NCI-H2029 treated with DMSO at 0.1 percent for 48 hours (cell line): ENCODE measurements around the gene ST6GALNAC3.

Source experiments
- DNase-seq: peaks from one replicate; lab custom pipeline; 2025; lab: John Stamatoyannopoulos, UW

Gene ST6GALNAC3

DNA sequence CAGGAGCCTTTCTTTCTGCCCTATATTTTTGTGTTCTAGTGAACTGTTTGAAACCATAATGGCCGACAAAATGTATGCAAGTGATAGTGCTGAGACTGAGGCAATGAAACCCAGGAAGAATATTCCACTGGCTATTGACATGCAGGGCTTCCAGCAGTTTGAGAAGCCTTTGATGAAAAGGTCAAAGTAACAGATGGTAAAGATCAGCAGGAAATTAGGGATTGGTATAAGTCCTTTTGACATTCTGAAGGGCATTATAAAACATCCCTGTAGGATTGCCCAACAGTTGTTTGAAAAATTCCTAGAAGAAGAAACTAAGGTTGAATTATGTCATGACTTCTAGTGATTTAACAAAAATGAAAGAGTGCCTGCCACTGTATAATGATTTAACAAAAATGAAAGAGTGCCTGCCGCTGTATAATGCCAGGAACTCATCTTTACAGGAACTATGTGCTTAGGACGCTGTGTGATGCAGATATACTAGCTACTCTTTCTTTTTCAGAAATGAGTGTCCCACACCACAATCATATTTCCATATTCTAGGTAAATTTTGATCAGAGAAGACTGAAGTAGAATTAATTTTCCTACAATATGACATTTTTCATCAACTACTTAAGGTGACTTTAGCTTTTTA, 508.8 kb downstream of the ST6GALNAC3 start:
- no peak for DNase-seq

DNA sequence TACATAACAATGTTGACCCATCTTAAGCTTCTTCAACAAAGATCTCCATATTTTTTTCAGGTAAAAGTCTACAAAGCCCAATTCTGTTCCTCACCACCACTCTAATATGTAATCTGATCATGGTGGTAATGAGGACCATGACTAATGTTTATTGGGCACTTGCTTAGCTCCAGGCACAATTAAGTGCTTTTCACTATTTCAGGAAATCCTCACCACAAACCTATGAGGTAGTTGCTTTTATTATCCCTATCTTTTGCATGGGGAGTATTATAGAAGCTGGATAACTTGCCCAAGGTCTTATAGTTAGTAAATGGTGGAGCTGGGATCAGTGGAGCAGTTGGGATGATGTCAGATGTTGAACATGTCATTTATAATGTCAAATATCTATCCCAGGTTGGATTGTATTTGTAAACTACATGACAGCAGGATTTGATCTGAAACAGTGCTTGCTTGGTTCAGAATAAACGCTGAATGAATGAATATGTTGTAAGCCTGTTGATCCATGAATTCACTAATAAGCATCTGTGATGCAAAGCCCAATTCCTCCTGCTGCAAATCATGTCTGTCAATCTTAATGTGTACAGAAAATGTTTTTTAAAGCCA, 509.4 kb downstream of the ST6GALNAC3 start:
- DNase-seq, result no peak

DNA sequence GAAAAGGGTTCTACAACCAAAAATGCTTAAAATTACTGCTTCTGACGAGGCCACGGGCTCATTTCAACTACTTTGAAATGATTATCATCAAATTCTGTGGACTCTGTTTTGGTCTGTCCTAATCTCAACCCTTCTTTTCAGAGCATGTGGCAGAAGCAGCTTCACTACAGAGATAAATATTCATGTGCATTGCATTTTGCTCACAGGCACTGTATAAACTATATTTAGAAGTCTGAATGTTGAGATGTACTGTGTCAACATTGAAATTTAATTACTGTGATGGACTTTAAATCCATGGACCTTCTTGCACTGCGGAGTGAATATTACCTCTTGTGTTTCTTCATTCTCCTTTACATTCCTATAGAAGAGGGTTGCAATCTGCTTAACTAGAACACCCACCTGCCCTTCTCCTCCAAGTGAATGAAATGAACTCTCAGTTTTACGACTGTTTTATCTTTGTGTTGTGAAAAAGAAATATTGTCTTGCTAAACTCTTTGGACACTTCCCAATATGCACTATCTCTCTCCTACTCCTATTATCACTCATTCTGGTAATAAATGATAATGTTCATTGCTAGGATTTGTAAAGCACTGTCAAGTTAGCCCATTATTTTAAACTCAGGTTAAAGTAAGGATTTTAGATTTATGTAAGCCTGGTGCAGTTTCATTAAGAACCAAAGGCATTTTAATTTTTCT, 511.6 kb downstream of the ST6GALNAC3 start:
- no peak for DNase-seq

DNA sequence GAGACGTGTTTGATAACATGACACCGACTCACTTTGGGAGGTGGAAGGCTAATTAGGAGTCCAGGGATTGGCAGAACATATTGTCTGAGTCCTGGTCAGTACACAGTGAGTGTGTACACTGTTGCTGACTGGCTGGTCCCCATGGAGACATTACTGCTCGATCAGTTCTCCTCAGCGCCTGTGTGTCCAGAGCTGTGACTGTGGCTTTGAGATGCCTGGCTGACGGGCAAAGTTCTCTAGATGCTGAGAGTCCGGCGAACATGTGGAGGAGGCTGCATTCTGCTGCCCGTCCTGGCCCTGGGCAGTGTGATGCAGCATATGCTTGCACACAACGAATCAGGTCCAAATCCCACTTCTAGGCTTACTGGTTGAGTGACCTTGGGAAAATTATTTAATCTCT, 512.7 kb downstream of the ST6GALNAC3 start:
- DNase-seq, result no peak

DNA sequence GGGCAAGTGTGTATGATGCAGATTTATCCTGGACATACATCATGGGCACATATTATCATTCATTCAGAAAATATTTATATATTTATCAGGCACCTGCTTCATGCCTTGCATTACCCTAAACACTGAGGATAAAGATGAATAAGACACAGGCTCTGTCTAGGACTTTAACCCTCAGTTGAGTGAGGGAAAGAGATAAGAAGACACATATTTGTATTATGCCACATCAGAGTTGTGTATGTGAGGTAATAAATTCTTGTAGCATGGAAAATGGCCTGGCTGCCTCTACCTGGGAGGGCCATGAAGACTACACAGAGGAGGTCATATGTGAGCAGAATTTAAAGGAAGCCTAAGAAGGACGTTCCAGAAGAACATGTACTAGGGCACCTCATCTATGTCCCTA, 516.9 kb downstream of the ST6GALNAC3 start:
- DNase-seq, result no peak

DNA sequence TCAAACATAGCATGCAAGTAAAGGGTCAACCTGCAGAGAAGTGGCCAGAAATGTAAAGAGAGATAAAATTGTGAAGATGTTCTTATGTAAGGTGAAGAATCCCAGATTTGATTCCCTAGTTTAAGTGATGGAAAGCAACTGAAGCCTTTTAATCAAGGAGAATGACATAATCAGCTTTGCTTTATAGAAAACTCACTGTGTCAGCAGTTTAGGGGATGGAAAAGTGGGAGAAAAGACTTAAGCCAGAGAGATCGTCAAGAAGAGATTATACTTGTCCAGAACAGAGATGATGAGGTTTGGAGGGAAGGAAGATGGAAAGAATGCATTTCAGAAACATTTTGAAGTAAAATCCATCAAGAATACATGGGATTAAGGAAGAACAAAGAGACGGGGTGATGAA, 517.4 kb downstream of the ST6GALNAC3 start:
- DNase-seq, result no peak

DNA sequence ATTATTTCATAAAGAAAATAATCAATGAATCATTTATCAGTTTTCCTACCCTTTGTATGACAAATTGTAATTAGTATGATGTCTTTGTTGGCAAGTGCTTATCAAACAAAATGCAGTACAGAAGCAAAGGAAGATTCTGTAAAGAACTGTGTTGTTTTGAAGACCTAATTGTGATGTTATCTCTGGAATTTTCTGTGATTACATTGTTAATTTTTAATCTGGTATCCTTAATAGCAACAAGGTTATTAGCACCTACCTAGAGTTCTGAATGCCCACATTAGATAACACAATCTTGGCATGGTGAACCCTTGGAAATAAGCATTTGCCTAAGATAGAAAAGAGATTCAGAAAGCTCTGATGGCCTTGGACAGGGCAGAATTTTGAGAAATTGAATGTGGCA, 518.6 kb downstream of the ST6GALNAC3 start:
- no peak for DNase-seq

DNA sequence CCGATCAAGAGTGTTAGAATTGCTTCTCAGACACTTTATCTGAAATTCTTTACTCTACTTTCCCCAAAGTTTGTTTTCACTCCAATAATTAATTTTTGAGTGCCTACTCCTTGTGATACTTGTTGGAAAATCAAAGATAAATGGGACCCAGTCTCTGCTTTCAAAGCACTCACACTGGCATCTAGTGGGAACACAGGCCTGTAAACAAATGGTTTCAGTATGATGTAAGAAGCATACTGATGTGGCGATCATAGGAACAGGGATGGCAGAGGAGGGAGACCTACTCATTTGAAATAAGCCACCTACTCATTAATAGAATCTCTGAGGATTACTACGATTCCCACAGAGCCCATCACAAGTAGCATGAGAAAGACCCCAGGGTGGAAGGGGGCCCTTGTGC, 519.1 kb downstream of the ST6GALNAC3 start:
- DNase-seq, result no peak

DNA sequence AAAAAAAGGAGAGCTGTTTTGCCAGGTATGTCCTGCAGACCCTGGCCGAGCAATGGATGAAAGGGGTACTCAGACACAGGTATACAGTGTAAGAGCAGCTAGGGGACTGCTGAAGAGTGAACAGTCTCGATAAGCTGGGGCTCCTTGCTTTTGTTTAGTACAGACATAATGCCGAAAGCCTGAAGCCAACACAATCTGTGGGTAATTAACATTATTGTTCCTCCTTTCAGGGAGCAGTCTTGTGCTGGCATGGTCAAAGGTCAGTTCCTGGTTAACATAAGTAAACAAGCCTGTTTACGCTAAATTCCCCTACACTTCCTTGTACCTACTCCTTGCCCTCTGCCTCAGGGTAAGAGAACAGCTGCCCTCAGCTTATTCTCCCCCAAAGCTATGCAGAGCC, 520.5 kb downstream of the ST6GALNAC3 start:
- no peak for DNase-seq

DNA sequence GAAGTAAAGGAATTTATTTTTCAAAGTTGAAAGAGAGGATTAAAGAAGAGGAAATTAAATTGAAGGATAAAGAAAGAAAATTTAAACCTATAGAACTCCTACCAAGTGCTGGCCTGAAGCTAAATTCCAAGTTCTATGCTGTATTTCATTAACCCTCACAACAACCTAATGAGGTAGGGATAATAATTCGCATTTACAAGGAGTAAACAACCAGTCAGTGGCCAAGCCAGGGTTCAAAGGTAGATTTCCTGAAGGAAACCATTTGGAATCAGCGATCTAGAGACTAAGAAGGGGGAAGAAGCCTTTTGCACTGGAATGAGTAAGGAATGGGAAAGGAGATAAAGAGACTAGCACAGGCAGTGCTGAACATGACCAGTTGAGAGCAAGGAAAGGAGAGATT, 526.9 kb downstream of the ST6GALNAC3 start:
- no peak for DNase-seq

DNA sequence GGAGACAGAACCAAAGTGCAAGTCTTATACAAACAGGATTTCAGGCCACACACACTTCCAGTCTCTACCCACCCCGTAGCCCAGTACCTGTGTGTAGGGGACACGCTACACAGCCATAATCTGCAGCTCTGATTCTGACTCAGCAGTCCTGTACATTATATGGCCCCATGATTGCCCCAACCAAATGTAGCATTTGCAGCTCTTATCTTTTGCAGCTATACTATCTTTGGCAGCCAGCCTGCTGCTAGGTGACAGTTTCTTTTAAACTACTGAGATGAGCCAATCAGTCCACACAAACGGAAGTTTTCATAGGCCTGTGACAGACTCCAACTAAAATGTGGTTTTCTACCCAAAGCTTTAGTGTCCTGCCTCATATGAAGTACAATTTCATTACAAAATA, 533.2 kb downstream of the ST6GALNAC3 start:
- DNase-seq, result no peak

DNA sequence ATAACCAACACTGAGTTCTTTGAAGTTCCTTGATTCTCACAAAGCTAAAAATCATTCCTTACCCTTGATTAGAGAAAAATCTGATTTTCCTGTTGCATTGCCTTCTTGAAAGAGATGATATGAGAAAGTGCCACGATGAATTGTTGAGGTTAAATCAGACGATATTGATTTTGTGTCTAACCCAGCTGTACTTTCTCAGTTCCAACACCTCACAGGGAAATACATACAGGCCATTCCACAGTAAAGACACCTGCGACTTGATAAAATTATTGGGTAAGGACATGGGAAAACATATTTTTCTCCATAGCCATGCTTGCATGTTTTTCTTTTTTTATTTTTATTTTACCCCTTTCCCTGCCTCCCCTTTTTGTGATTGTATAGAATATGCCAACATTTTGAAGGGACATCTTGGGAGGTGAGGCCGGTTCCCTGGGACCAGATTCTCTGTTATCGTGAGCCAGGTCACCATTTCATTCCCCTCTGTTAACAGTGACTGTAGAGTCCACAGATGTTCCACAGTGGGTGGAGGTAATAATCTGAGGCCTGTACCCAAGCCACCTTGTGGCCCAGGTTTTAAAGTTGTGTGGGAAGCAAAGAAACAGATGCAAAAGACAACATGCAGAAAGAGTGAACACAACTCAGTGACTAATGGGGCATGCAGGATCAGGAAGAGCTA, 537.4 kb downstream of the ST6GALNAC3 start:
- no peak for DNase-seq

DNA sequence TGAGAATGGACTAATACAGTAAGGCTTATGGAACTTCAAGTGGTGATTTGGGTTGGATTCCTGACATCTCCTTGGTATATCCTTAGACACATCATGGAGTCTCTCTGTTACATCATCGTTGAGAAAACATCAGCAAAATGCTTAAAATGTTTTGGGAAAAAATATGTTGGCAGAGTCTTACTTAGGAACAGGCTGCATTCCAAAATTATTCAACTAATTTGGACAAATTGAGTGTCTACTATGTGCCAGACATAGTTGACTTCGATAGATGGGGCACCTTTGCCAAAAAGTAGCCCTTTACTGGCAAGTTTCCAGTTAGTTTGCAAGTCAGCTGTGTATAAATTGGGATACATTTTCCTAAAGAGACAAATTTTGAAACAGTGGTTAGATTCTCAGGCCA, 539.3 kb downstream of the ST6GALNAC3 start:
- no peak for DNase-seq

DNA sequence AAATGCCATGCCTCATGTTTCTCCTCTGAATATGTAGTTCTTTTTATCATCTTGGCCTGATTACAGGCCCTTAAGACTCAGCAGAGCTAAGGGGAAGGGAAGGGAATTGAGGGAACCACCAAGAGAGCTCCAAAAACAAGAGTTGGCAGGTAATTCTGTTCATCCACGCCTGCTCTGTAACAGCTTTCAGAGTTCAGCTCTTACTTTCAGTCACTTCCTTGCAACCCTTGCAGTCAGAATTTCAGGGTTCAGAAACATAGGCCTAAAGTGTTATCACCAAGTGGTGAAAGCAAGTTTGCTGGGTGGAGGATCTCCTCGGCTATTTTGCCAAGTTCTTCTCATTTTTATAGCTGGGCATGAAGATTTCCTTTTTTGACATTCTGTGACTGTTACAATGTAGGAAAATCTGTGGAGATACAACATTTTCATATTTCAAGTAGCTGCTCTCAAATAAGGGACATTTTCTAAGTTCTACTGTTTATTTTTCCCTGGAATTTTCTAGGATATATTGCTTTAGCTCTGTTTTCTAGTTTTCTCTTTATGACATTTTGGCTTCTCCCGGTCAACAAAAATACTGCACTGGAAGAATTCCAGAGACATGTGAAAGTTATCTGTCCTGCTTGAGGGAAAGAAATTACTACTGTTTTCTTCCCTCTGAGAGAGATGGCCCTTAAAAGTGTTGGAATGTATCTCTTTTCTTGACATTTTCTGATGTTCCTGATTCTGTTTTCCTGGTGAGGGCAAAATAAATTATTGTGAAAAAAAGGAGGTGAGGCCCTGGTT, 540.9 kb downstream of the ST6GALNAC3 start:
- no peak for DNase-seq

DNA sequence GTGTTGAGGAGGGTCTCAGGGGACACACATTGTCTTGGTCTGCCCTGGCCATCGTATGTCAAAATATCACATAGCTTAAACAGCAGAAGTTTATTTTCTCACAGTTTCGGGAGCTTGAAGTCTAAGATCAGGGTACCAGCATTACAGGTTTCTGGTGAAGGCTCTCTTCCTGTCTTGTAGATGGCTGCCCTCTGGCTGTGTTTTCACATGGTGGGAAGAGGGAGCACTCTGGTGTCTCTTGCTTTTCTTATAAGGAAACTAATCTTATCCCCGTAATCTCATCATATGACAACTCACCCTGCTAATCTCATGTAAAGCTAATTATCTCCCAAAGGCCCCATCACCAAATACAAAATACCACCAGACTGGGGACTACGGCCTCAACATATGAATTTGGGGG, 545.8 kb downstream of the ST6GALNAC3 start:
- no peak for DNase-seq

DNA sequence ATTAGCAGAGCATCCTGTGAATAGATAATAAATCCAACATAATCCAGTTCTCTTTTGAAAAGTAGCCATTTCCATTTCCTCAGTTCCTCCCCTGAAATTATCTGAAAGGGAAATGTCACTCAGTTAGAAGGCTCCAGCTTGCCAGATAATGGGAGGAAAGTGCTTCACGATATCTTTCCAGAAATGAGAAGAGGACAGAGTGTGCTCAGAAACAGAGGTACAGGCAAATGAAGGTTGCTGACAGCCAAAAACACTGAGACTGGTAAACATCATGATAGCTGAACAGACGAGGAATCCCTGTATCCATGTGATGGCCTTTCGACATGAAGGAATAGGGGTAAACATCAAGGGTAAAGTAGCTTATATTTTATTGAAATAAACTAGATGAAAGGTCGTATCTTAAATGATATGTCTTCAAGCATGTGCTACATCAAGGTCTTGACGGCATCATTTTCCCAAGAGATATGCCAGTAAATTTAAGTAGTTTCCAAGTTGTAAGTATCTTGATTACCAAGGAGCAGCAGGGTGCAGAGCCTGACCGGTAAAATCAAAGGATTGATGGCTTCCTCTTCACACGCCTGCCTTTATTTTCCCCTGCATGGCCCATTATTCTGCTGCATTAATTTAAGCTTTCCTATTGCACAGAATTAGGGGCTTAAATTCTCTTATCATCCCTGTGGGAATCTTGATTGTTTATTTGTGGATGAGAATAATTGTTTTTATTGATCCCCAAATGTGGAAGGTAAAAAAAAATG, 548.4 kb downstream of the ST6GALNAC3 start:
- DNase-seq, result no peak

DNA sequence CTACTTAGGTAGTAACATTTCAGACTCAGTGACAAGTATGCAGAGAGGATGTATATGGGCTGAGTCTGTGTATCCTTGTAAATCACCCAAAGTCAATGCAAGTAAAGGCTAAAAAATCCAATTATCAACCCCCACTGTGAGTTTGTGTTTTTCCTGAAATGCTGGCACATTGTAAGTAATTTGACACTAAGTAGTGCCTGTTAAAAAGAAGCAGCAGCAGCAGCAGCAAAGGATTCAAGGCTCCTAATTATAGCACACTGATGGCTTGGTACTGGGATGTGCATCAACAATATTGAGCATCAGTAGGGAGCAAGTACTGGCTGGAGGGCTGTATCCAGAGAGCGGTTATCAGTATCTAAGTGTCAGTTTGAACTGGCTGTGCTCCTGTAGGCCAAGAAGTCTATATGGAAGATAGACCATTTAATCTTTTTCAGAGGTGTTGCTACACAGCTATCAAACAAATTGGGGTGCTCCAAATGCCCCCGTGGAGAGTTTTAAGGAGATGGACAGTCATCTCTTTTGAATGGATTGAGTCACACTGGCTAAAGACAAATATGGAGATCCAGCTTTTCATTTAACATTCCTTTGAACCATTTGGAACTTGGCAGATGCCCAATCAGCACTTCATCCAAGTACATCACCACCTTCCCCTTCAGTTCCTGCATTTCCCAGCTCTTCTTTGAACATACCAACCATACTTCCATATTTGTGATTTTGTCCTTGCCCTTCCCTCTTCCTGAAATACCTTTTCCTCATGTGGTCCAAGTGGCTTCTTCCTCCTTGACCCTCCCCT, 551.5 kb downstream of the ST6GALNAC3 start:
- no peak for DNase-seq

DNA sequence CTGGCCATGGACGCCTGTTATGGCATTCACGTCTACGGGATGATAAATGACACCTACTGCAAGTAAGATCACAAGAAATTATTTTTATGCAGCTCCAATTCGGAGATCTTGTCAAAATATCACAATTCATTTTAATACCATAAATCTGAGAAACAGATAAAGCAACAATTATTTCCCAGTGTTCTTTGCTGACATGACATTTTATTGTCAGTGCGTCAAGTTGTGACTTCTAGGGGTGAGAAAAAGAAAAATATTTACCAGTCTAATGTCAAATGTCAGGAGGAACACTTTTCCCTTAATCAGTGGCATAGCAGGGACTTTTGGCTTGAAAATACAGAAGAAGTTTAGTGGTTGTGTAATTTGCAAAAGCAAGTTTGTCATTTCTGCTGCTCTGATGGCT, 553.0 kb downstream of the ST6GALNAC3 start:
- DNase-seq, result no peak

DNA sequence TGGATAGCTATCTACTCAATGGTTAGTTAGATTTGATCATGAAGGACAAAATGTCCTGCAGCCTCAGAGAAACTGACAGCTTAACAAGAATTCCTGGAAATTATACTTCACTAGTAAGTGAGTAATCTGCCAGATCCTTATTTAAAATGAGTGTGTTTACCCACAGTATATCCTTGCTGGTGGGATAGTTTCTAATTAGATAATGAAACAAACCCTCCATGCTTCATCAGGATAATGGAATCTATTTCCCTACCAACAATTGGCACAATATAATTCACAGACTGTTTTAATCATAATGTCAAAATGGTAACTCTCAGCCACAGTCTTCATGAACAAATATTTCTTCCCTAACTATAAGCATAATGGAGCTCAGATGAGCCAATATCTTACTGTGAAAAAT, 553.4 kb downstream of the ST6GALNAC3 start:
- DNase-seq, result no peak

DNA sequence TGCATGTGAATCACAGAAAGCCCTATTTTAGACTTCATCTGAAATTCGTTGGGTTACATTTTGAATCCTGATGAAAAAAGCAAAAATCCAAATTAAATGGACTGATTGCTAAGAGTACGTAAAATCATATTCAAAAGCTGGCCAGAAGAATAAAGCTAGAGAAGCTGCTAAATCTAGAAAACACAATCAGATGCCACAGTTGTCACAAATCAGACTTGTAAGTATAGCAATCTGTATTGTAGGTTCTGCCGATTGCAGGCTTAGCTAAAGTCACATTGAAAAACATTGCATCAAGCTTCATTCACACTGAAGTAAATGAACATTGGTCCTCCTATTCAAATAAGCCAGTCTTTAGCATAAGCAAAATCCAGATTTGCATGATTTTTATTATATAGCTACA, 557.6 kb downstream of the ST6GALNAC3 start:
- no peak for DNase-seq

DNA sequence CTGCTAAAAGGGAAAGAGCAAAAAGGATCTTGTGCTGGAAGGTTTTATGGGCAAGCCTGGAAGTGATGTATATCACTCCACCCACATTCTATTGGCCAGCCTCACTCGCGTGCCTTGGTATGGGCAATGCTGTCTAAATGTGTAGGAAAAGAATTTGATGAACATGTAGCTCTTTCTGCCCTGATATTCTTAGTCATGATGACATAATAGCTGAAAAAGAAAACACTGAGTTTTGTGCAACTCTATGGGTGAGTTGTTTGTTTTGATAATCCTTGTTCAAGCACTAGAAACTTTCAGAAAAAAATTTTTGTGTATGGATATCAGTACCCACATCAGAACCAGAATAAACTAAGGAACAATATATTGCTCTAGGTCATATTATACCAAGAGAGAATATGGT, 561.2 kb downstream of the ST6GALNAC3 start:
- no peak for DNase-seq
